GM15510 (cell line): ENCODE results near the gene GBF1.

Experiments used
- POLR2A ChIP-seq: IDR thresholded peaks from 3 replicates; pipeline ENCODE4 v1.6.1; 2011; ENCODE audit warnings: borderline replicate concordance; ENCODE audit not compliant: insufficient read length; ENCODE audit errors: extremely low read depth

GBF1 gene

GRCh38 chr10:102245082-102245931 is at the start of gene GBF1:
Gene GBF1 (plus strand): TSS chr10:102245532. CDS start chr10:102258939, 13,407 bp downstream.
- TF ChIP-seq POLR2A, result peak; percentile 81

GRCh38 chr10:102196893-102197292 is 48.4 kb upstream of the GBF1 start:
- no peak for TF ChIP-seq POLR2A

- no peak for TF ChIP-seq POLR2A
Measured at GRCh38 chr10:102198027-102198426, 47.3 kb upstream of the GBF1 start.

- TF ChIP-seq POLR2A, result no peak
Measured at GRCh38 chr10:102200751-102201640, 44.3 kb upstream of the GBF1 start.

- TF ChIP-seq POLR2A, result no peak
Measured at GRCh38 chr10:102202386-102202785, 42.9 kb upstream of the GBF1 start.

- no peak for TF ChIP-seq POLR2A
Measured at GRCh38 chr10:102208311-102209035, 36.9 kb upstream of the GBF1 start.

GRCh38 chr10:102211615-102212299 is 33.6 kb upstream of the GBF1 start:
- TF ChIP-seq POLR2A, result no peak

- TF ChIP-seq POLR2A, result no peak
Measured at GRCh38 chr10:102219370-102219769, 26.0 kb upstream of the GBF1 start.

- TF ChIP-seq POLR2A, result no peak
Measured at GRCh38 chr10:102220612-102221011, 24.7 kb upstream of the GBF1 start.

- no peak for TF ChIP-seq POLR2A
Measured at GRCh38 chr10:102222797-102223196, 22.5 kb upstream of the GBF1 start.

GRCh38 chr10:102225646-102226541 is 19.4 kb upstream of the GBF1 start, which contains the start of gene ELOVL3:
Gene ELOVL3 (plus strand): TSS chr10:102226299. CDS start chr10:102226549, 250 bp downstream.
- TF ChIP-seq POLR2A, result no peak

- TF ChIP-seq POLR2A, result no peak
Measured at GRCh38 chr10:102226542-102226870, 18.8 kb upstream of the GBF1 start.

- TF ChIP-seq POLR2A, result no peak
Measured at GRCh38 chr10:102227050-102227449, 18.3 kb upstream of the GBF1 start.
